HCT116 (cell line): Measurements from ENCODE around the gene NRCAM.

ENCODE experiments used
- CEBPB ChIP-seq: IDR thresholded peaks from 2 replicates; pipeline ENCODE4 v1.6.1; 2012; ENCODE audit warnings: low read depth
- CTCF ChIP-seq, 3 experiments: fragments of 200-600 bp in 1 of 3; sonication (generic) in 1 of 3; IDR thresholded peaks in 2 of 3; conservative IDR thresholded peaks in 1 of 3; 2 replicates each; pipeline ENCODE4 v1.5.1; 2012 to 2017; ENCODE audit warnings: low read depth in 2 of 3, low read length in 2 of 3, antibody characterized with exemption in 1 of 3, borderline replicate concordance in 1 of 3, control low read depth in 1 of 3, mild to moderate bottlenecking in 1 of 3, mixed read lengths in 1 of 3, mixed run types in 1 of 3, moderate library complexity in 1 of 3; ENCODE audit not compliant: insufficient read depth in 1 of 3
- JUND ChIP-seq: IDR thresholded peaks from 2 replicates; pipeline ENCODE4 v1.6.1; 2012
- MAX ChIP-seq: IDR thresholded peaks from 2 replicates; pipeline ENCODE4 v1.6.1; 2012
- POLR2A ChIP-seq: IDR thresholded peaks from 2 replicates; pipeline ENCODE4 v1.7.0; 2011; ENCODE audit warnings: borderline replicate concordance; ENCODE audit not compliant: insufficient read depth, insufficient read length; ENCODE audit errors: extremely low read depth
- POLR2AphosphoS5 ChIP-seq: IDR thresholded peaks from 2 replicates; pipeline ENCODE4 v1.6.1; 2011; ENCODE audit warnings: mild to moderate bottlenecking, low read depth, low read length, moderate library complexity
- SIN3A ChIP-seq: IDR thresholded peaks from 2 replicates; pipeline ENCODE4 v1.6.1; 2012; ENCODE audit warnings: low read depth
- ZBTB33 ChIP-seq: IDR thresholded peaks from 2 replicates; pipeline ENCODE4 v1.6.1; 2011; ENCODE audit warnings: mild to moderate bottlenecking, low read length, moderate library complexity; ENCODE audit not compliant: insufficient replicate concordance; ENCODE audit errors: extremely low read depth

GRCh38 chr7:108108131-108108530, 348.1 kb downstream of the NRCAM start:
- TF ChIP-seq SIN3A (no peak), MAX (no peak), POLR2A (no peak), CTCF (IDR thresholded peaks at IDR 0.05 in 2 of 3, conservative IDR thresholded peaks at IDR 0.05 in 1 of 3; ENCODE audit: borderline replicate concordance in 1 of 3, insufficient read depth in 1 of 3, low read depth in 2 of 3, low read length in 2 of 3) (no peak), ZBTB33 (no peak), POLR2AphosphoS5 (no peak), CEBPB (no peak), JUND (no peak)
